ENCODE results near the gene SERP2. TPM values are rescaled to one million over a fixed set of nuclear protein-coding genes. Genes with fewer than 3 reads are reported as not detected.

SERP2 gene
- total and polyA plus RNA-seq, 3 experiments from 2014 or later: 0.47 to 0.57 (median 0.51) TPM

- Mint-ChIP-seq H3K4me1 (no peaks in the 10 kb centered on the region), H3K4me3 (no peak overlapping the region), H3K27me3 (peaks cover 2 to 8% of the 10 kb centered on the region in 2 donors), H3K36me3 (no peaks in the 10 kb centered on the region), H3K9me3 (no peaks in the 10 kb centered on the region), H3K27ac (no peak overlapping the region)
- no peak for DNase-seq
- H3K27ac ChIP-seq (ENCODE audit: low read depth, low read length): no peak overlapping the region
- no peak overlapping the region for H3K4me3 ChIP-seq (ENCODE audit: low read length)
- H3K9me3 ChIP-seq (ENCODE audit: low read length): no peaks in the 10 kb centered on the region
- H3K27me3 ChIP-seq (ENCODE audit: insufficient read depth, low read length, poor library complexity, severe bottlenecking): no peaks in the 10 kb centered on the region
- ChIA-PET POLR2A (no interaction called here), CTCF (no interaction called here)
- no peaks in the 10 kb centered on the region for H3K4me1 ChIP-seq (ENCODE audit: insufficient read depth, low read length)
- no peaks in the 10 kb centered on the region for H3K36me3 ChIP-seq (ENCODE audit: insufficient read depth, low read length)
Observed at GRCh38 chr13:44385401-44385800, 11.8 kb downstream of the SERP2 start.

GRCh38 chr13:44385847-44386246, 12.2 kb downstream of the SERP2 start:
- no peak overlapping the region for H3K4me3 Mint-ChIP-seq
- ChIA-PET CTCF (no interaction called here), POLR2A (no interaction called here)
- H3K4me1 Mint-ChIP-seq: no peaks in the 10 kb centered on the region
- no peak overlapping the region for H3K27ac ChIP-seq (ENCODE audit: low read depth, low read length)
- H3K27me3 ChIP-seq (ENCODE audit: insufficient read depth, low read length, poor library complexity, severe bottlenecking): no peaks in the 10 kb centered on the region
- no peaks in the 10 kb centered on the region for H3K9me3 ChIP-seq (ENCODE audit: low read length)
- H3K4me3 ChIP-seq (ENCODE audit: low read length): no peak overlapping the region
- H3K27ac Mint-ChIP-seq: no peak overlapping the region
- H3K27me3 Mint-ChIP-seq: peaks cover 3 to 10% of the 10 kb centered on the region in 2 donors
- no peaks in the 10 kb centered on the region for H3K36me3 ChIP-seq (ENCODE audit: insufficient read depth, low read length)
- no peaks in the 10 kb centered on the region for H3K9me3 Mint-ChIP-seq
- H3K36me3 Mint-ChIP-seq: no peaks in the 10 kb centered on the region
- no peak for DNase-seq
- no peaks in the 10 kb centered on the region for H3K4me1 ChIP-seq (ENCODE audit: insufficient read depth, low read length)

- no peaks in the 10 kb centered on the region for H3K9me3 ChIP-seq (ENCODE audit: low read length)
- peak overlapping the region; percentile 38 for H3K27ac ChIP-seq (ENCODE audit: low read depth, low read length)
- Mint-ChIP-seq H3K4me1 (no peaks in the 10 kb centered on the region), H3K9me3 (no peaks in the 10 kb centered on the region), H3K36me3 (no peaks in the 10 kb centered on the region), H3K27ac (no peak overlapping the region), H3K27me3 (peaks cover 3 to 10% of the 10 kb centered on the region in 2 donors), H3K4me3 (no peak overlapping the region)
- no peaks in the 10 kb centered on the region for H3K36me3 ChIP-seq (ENCODE audit: insufficient read depth, low read length)
- no peaks in the 10 kb centered on the region for H3K27me3 ChIP-seq (ENCODE audit: insufficient read depth, low read length, poor library complexity, severe bottlenecking)
- no peaks in the 10 kb centered on the region for H3K4me1 ChIP-seq (ENCODE audit: insufficient read depth, low read length)
- no peak for DNase-seq
- ChIA-PET POLR2A (no interaction called here), CTCF (no interaction called here)
- no peak overlapping the region for H3K4me3 ChIP-seq (ENCODE audit: low read length)
Observed at GRCh38 chr13:44386913-44387556, 13.4 kb downstream of the SERP2 start.

GRCh38 chr13:44388427-44389059, 14.9 kb downstream of the SERP2 start:
- ChIA-PET CTCF (no interaction called here), POLR2A (no interaction called here)
- no peak overlapping the region for H3K27ac ChIP-seq (ENCODE audit: low read depth, low read length)
- H3K4me3 ChIP-seq (ENCODE audit: low read length): no peak overlapping the region
- Mint-ChIP-seq H3K4me1 (no peaks in the 10 kb centered on the region), H3K36me3 (no peaks in the 10 kb centered on the region), H3K27me3 (peaks cover 5 to 18% of the 10 kb centered on the region in 2 donors), H3K9me3 (no peaks in the 10 kb centered on the region), H3K27ac (no peak overlapping the region), H3K4me3 (no peak overlapping the region)
- no peaks in the 10 kb centered on the region for H3K9me3 ChIP-seq (ENCODE audit: low read length)
- H3K36me3 ChIP-seq (ENCODE audit: insufficient read depth, low read length): no peaks in the 10 kb centered on the region
- H3K4me1 ChIP-seq (ENCODE audit: insufficient read depth, low read length): no peaks in the 10 kb centered on the region
- no peak for DNase-seq
- H3K27me3 ChIP-seq (ENCODE audit: insufficient read depth, low read length, poor library complexity, severe bottlenecking): no peaks in the 10 kb centered on the region

GRCh38 chr13:44389060-44389666, 15.5 kb downstream of the SERP2 start:
- no peak overlapping the region for H3K27ac ChIP-seq (ENCODE audit: low read depth, low read length)
- Mint-ChIP-seq H3K27me3 (peaks cover 5 to 18% of the 10 kb centered on the region in 2 donors), H3K9me3 (no peaks in the 10 kb centered on the region), H3K36me3 (no peaks in the 10 kb centered on the region), H3K27ac (no peak overlapping the region), H3K4me3 (no peak overlapping the region), H3K4me1 (no peaks in the 10 kb centered on the region)
- no peaks in the 10 kb centered on the region for H3K27me3 ChIP-seq (ENCODE audit: insufficient read depth, low read length, poor library complexity, severe bottlenecking)
- H3K36me3 ChIP-seq (ENCODE audit: insufficient read depth, low read length): no peaks in the 10 kb centered on the region
- ChIA-PET CTCF (no interaction called here), POLR2A (no interaction called here)
- no peak overlapping the region for H3K4me3 ChIP-seq (ENCODE audit: low read length)
- H3K9me3 ChIP-seq (ENCODE audit: low read length): no peaks in the 10 kb centered on the region
- no peaks in the 10 kb centered on the region for H3K4me1 ChIP-seq (ENCODE audit: insufficient read depth, low read length)
- DNase-seq: no peak

GRCh38 chr13:44389876-44390275, 16.3 kb downstream of the SERP2 start:
- Mint-ChIP-seq H3K4me1 (no peaks in the 10 kb centered on the region), H3K4me3 (no peak overlapping the region), H3K9me3 (no peaks in the 10 kb centered on the region), H3K27ac (no peak overlapping the region), H3K36me3 (no peaks in the 10 kb centered on the region), H3K27me3 (peaks cover 5 to 21% of the 10 kb centered on the region in 2 donors)
- POLR2A ChIA-PET: no interaction called here
- H3K9me3 ChIP-seq (ENCODE audit: low read length): no peaks in the 10 kb centered on the region
- no peaks in the 10 kb centered on the region for H3K36me3 ChIP-seq (ENCODE audit: insufficient read depth, low read length)
- no peak overlapping the region for H3K4me3 ChIP-seq (ENCODE audit: low read length)
- H3K4me1 ChIP-seq (ENCODE audit: insufficient read depth, low read length): no peaks in the 10 kb centered on the region
- H3K27me3 ChIP-seq (ENCODE audit: insufficient read depth, low read length, poor library complexity, severe bottlenecking): no peaks in the 10 kb centered on the region
- no peak overlapping the region for H3K27ac ChIP-seq (ENCODE audit: low read depth, low read length)
- CTCF ChIA-PET: no interaction called here
- no peak for DNase-seq

- H3K27ac Mint-ChIP-seq: peak overlapping the region in 3 of 8 donors; percentile 28 to 66 (median 52)
- no peaks in the 10 kb centered on the region for H3K9me3 ChIP-seq (ENCODE audit: low read length)
- CTCF ChIA-PET: no interaction called here
Observed at GRCh38 chr13:44393391-44393790, 19.8 kb downstream of the SERP2 start.

GRCh38 chr13:44394658-44395057, 21.0 kb downstream of the SERP2 start:
- CTCF ChIA-PET: no interaction called here
- DNase-seq: no peak

More at GRCh38 chr13:44393391-44393790, 19.8 kb downstream of the SERP2 start:
- H3K4me3 Mint-ChIP-seq: no peak overlapping the region
- H3K4me1 Mint-ChIP-seq: no peaks in the 10 kb centered on the region
- H3K4me1 ChIP-seq (ENCODE audit: insufficient read depth, low read length): no peaks in the 10 kb centered on the region
- H3K9me3 Mint-ChIP-seq: no peaks in the 10 kb centered on the region
- no peak overlapping the region for H3K27ac ChIP-seq (ENCODE audit: low read depth, low read length)
- H3K27me3 Mint-ChIP-seq: peaks cover 3 to 28% of the 10 kb centered on the region in 2 donors
- no peaks in the 10 kb centered on the region for H3K36me3 ChIP-seq (ENCODE audit: insufficient read depth, low read length)
- H3K36me3 Mint-ChIP-seq: no peaks in the 10 kb centered on the region
- no peak overlapping the region for H3K4me3 ChIP-seq (ENCODE audit: low read length)
- POLR2A ChIA-PET: no interaction called here
- H3K27me3 ChIP-seq (ENCODE audit: insufficient read depth, low read length, poor library complexity, severe bottlenecking): no peaks in the 10 kb centered on the region
- DNase-seq: no peak

More at GRCh38 chr13:44394658-44395057, 21.0 kb downstream of the SERP2 start:
- no peak overlapping the region for H3K4me3 Mint-ChIP-seq
- Histone ChIP-seq H3K36me3 (ENCODE audit: insufficient read depth, low read length) (no peaks in the 10 kb centered on the region), H3K27ac (ENCODE audit: low read depth, low read length) (no peak overlapping the region), H3K4me3 (ENCODE audit: low read length) (no peak overlapping the region), H3K4me1 (ENCODE audit: insufficient read depth, low read length) (no peaks in the 10 kb centered on the region), H3K9me3 (ENCODE audit: low read length) (no peaks in the 10 kb centered on the region), H3K27me3 (ENCODE audit: insufficient read depth, low read length, poor library complexity, severe bottlenecking) (no peaks in the 10 kb centered on the region)
- no peaks in the 10 kb centered on the region for H3K9me3 Mint-ChIP-seq
- H3K27ac Mint-ChIP-seq: no peak overlapping the region
- no peaks in the 10 kb centered on the region for H3K4me1 Mint-ChIP-seq
- H3K36me3 Mint-ChIP-seq: no peaks in the 10 kb centered on the region
- H3K27me3 Mint-ChIP-seq: peaks cover 3 to 28% of the 10 kb centered on the region in 2 donors
- POLR2A ChIA-PET: no interaction called here

Measured in CD8-positive, alpha-beta memory T cell (primary cell).